Measurements from ENCODE around the gene MAP7D2.

The MAP7D2 gene

GRCh38 chrX:20149326-20149725 is 32.6 kb upstream of the MAP7D2 start:
- H2AFZ ChIP-seq (ENCODE audit: low read depth, low read length) = no peak overlapping the region
- no peak for TF ChIP-seq EZH2 (IDR thresholded peaks at IDR 0.05; ENCODE audit: borderline replicate concordance, low read depth, low read length, severe bottlenecking)
- no peak for TF ChIP-seq CTCF (IDR thresholded peaks at IDR 0.05; ENCODE audit: borderline replicate concordance, extremely low read depth, low read length, poor library complexity, severe bottlenecking)
- no peak overlapping the region for H3K9ac ChIP-seq (ENCODE audit: low read depth, low read length)
- ATAC-seq (ENCODE audit: insufficient read depth, low read depth) (no peak), DNase-seq (no peak)
- no peaks in the 10 kb centered on the region for H4K20me1 ChIP-seq (ENCODE audit: insufficient read depth, low read length)
- H3K4me1 ChIP-seq (ENCODE audit: insufficient read depth, low read length) = no peaks in the 10 kb centered on the region
- H3K27ac ChIP-seq (ENCODE audit: low read length) = no peak overlapping the region
- H3K4me3 ChIP-seq (ENCODE audit: low read depth in 1 of 2, low read length in 2 of 2) = no peak overlapping the region
- H3K79me2 ChIP-seq (ENCODE audit: insufficient read depth, low read length) = no peaks in the 10 kb centered on the region
- H3K4me2 ChIP-seq (ENCODE audit: insufficient read depth, low read length) = no peak overlapping the region
- H3K9me3 ChIP-seq (ENCODE audit: insufficient read depth, low read length, severe bottlenecking) = no peaks in the 10 kb centered on the region
- no peaks in the 10 kb centered on the region for H3K27me3 ChIP-seq (ENCODE audit: insufficient read depth, low read length, poor library complexity)
- H3K36me3 ChIP-seq (ENCODE audit: insufficient read depth, low read length) = peaks cover 22% of the 10 kb centered on the region

DNA sequence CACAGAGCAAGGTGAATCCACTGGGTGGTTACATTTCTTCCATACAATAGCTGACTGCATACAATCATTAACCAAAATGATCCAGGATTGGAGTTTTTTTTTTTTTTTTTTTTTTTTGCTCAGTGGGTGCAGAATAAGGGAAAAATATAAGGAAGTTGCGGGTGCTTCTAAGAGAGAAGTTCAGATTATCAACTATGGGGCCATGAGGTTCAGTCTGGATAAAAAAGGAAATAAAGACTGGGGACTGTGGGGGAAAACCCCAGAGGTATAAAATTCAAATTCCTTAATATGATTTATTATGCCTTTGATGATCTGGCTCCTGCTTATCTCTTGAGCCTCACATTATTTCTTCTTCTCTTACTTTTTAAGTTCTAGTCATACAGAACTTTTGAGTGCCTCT is 30.9 kb upstream of the MAP7D2 start:
- ATAC-seq (ENCODE audit: insufficient read depth, low read depth) (no peak), DNase-seq (no peak)
- Histone ChIP-seq H3K4me1 (ENCODE audit: insufficient read depth, low read length) (peaks cover 7% of the 10 kb centered on the region), H3K36me3 (ENCODE audit: insufficient read depth, low read length) (peaks cover 12% of the 10 kb centered on the region), H3K79me2 (ENCODE audit: insufficient read depth, low read length) (no peaks in the 10 kb centered on the region), H3K27ac (ENCODE audit: low read length) (no peak overlapping the region), H3K9ac (ENCODE audit: low read depth, low read length) (no peak overlapping the region), H3K4me2 (ENCODE audit: insufficient read depth, low read length) (no peak overlapping the region), H2AFZ (ENCODE audit: low read depth, low read length) (no peak overlapping the region), H3K9me3 (ENCODE audit: insufficient read depth, low read length, severe bottlenecking) (no peaks in the 10 kb centered on the region), H3K27me3 (ENCODE audit: insufficient read depth, low read length, poor library complexity) (no peaks in the 10 kb centered on the region), H3K4me3 (ENCODE audit: low read depth in 1 of 2, low read length in 2 of 2) (no peak overlapping the region), H4K20me1 (ENCODE audit: insufficient read depth, low read length) (no peaks in the 10 kb centered on the region)
- TF ChIP-seq EZH2 (IDR thresholded peaks at IDR 0.05; ENCODE audit: borderline replicate concordance, low read depth, low read length, severe bottlenecking) (no peak), CTCF (IDR thresholded peaks at IDR 0.05; ENCODE audit: borderline replicate concordance, extremely low read depth, low read length, poor library complexity, severe bottlenecking) (no peak)

DNA sequence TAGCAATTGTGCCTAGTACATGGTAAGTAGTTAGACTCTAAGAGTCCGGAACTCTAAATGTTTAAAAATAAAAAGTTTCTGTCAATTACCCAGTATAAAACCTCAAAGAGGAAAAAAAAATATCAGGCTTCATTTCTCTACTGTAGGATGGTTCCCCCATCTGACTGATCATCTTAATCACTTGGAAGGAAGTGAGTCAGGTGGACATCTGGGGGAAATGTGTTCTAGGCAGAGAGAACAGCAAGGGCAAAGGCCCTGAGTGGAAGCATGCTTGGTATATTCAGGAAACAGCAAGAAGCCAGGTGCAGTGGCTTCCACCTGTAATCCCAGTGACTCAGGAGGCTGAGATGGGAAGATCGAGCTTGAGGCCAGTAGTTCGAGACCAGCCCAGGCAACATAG is 27.8 kb upstream of the MAP7D2 start:
- Histone ChIP-seq H3K4me1 (ENCODE audit: insufficient read depth, low read length) (peaks cover 22% of the 10 kb centered on the region), H2AFZ (ENCODE audit: low read depth, low read length) (no peak overlapping the region), H3K4me2 (ENCODE audit: insufficient read depth, low read length) (no peak overlapping the region), H3K4me3 (ENCODE audit: low read depth in 1 of 2, low read length in 2 of 2) (no peak overlapping the region), H3K79me2 (ENCODE audit: insufficient read depth, low read length) (peaks cover 21% of the 10 kb centered on the region), H3K9me3 (ENCODE audit: insufficient read depth, low read length, severe bottlenecking) (no peaks in the 10 kb centered on the region), H3K27ac (ENCODE audit: low read length) (no peak overlapping the region), H3K36me3 (ENCODE audit: insufficient read depth, low read length) (peaks cover 6% of the 10 kb centered on the region), H4K20me1 (ENCODE audit: insufficient read depth, low read length) (peaks cover 8% of the 10 kb centered on the region; the same call in 1 of the 2 replicates), H3K27me3 (ENCODE audit: insufficient read depth, low read length, poor library complexity) (no peaks in the 10 kb centered on the region), H3K9ac (ENCODE audit: low read depth, low read length) (no peak overlapping the region)
- DNase-seq (no peak), ATAC-seq (ENCODE audit: insufficient read depth, low read depth) (no peak)
- TF ChIP-seq CTCF (IDR thresholded peaks at IDR 0.05; ENCODE audit: borderline replicate concordance, extremely low read depth, low read length, poor library complexity, severe bottlenecking) (no peak), EZH2 (IDR thresholded peaks at IDR 0.05; ENCODE audit: borderline replicate concordance, low read depth, low read length, severe bottlenecking) (no peak)

DNA sequence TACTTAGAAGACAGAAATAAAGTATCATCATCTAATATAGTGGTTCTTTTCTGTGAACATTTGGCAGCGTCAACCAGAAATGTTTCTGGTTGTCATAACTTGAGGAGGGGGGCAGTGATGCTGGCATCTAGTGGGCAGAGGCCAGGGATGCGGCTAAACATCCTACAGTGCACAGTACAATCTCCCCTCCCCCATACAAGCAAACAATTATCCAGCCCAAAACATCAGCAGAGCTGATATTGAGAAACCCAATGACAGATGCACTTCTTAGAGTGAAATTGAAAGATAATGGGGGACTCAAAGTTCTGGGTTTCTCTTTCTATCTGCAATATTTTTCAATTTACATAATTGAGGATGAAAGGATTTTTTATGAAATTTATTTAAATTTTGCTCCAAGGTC is 26.9 kb upstream of the MAP7D2 start:
- H3K27ac ChIP-seq (ENCODE audit: low read length) = no peak overlapping the region
- no peak overlapping the region for H3K4me2 ChIP-seq (ENCODE audit: insufficient read depth, low read length)
- no peaks in the 10 kb centered on the region for H3K27me3 ChIP-seq (ENCODE audit: insufficient read depth, low read length, poor library complexity)
- no peaks in the 10 kb centered on the region for H3K9me3 ChIP-seq (ENCODE audit: insufficient read depth, low read length, severe bottlenecking)
- no peak for TF ChIP-seq EZH2 (IDR thresholded peaks at IDR 0.05; ENCODE audit: borderline replicate concordance, low read depth, low read length, severe bottlenecking)
- no peak for TF ChIP-seq CTCF (IDR thresholded peaks at IDR 0.05; ENCODE audit: borderline replicate concordance, extremely low read depth, low read length, poor library complexity, severe bottlenecking)
- ATAC-seq (ENCODE audit: insufficient read depth, low read depth) = no peak
- H3K4me3 ChIP-seq (ENCODE audit: low read depth in 1 of 2, low read length in 2 of 2) = no peak overlapping the region
- peaks cover 15% of the 10 kb centered on the region for H3K36me3 ChIP-seq (ENCODE audit: insufficient read depth, low read length)
- peaks cover 30% of the 10 kb centered on the region for H3K79me2 ChIP-seq (ENCODE audit: insufficient read depth, low read length)
- H4K20me1 ChIP-seq (ENCODE audit: insufficient read depth, low read length) = peaks cover 12% of the 10 kb centered on the region
- no peak overlapping the region for H3K9ac ChIP-seq (ENCODE audit: low read depth, low read length)
- no peak for DNase-seq
- H3K4me1 ChIP-seq (ENCODE audit: insufficient read depth, low read length) = peaks cover 29% of the 10 kb centered on the region
- H2AFZ ChIP-seq (ENCODE audit: low read depth, low read length) = no peak overlapping the region

Measured in DND-41 (cell line).